HepG2 (cell line): Measurements from ENCODE around the gene PPP1CC. TPM values are rescaled to one million over a fixed set of nuclear protein-coding genes. Genes with fewer than 3 reads are reported as not detected.
A peak's percentile ranks its signal among the peaks of the same experiment; 100 is the strongest.

ENCODE experiments used
- HOMEZ ChIP-seq: IDR thresholded peaks from 2 replicates; pipeline ENCODE4 v1.6.1; 2016; ENCODE audit warnings: low read depth
- KIAA2018 ChIP-seq: sonication (generic); formaldehyde crosslinking; IDR thresholded peaks from 2 replicates; pipeline ENCODE4 v1.5.0; 2020; ENCODE audit warnings: mild to moderate bottlenecking, missing genetic modification reagents, borderline replicate concordance
- MTERF4 ChIP-seq: sonication (generic); formaldehyde crosslinking; IDR thresholded peaks from 2 replicates; pipeline ENCODE4 v1.8.0; 2023; ENCODE audit warnings: mild to moderate bottlenecking, missing genetic modification reagents
- SALL1 ChIP-seq: sonication (generic); formaldehyde crosslinking; IDR thresholded peaks from 2 replicates; pipeline ENCODE4 v1.8.0; 2022; ENCODE audit warnings: mild to moderate bottlenecking, missing genetic modification reagents
- SMC3 ChIP-seq: IDR thresholded peaks from 2 replicates; pipeline ENCODE4 v1.6.1; 2011; ENCODE audit warnings: low read length, improper control_type of control experiment
- TFE3 ChIP-seq: IDR thresholded peaks from 2 replicates; pipeline ENCODE4 v1.6.1; 2016
- ZBTB42 ChIP-seq: sonication (generic); formaldehyde crosslinking; IDR thresholded peaks from 2 replicates; pipeline ENCODE4 v1.5.0; 2020; ENCODE audit warnings: mild to moderate bottlenecking, missing genetic modification reagents
- ZFY ChIP-seq: sonication (generic); formaldehyde crosslinking; IDR thresholded peaks from 2 replicates; pipeline ENCODE4 v1.4.0; 2020; ENCODE audit warnings: missing genetic modification reagents
- ZNF3 ChIP-seq: IDR thresholded peaks from 2 replicates; pipeline ENCODE4 v1.7.0; 2017; ENCODE audit warnings: inconsistent platforms
- ZNF33A ChIP-seq: sonication (generic); formaldehyde crosslinking; IDR thresholded peaks from 2 replicates; pipeline ENCODE4 v1.5.1; 2020; ENCODE audit warnings: missing genetic modification reagents, mild to moderate bottlenecking, moderate library complexity, borderline replicate concordance
- ZNF354B ChIP-seq: sonication (generic); formaldehyde crosslinking; IDR thresholded peaks from 2 replicates; pipeline ENCODE4 v1.8.0; 2022; ENCODE audit warnings: mild to moderate bottlenecking, missing genetic modification reagents
- ZSCAN5A ChIP-seq: sonication (generic); formaldehyde crosslinking; IDR thresholded peaks from 2 replicates; pipeline ENCODE4 v1.8.0; 2022; ENCODE audit warnings: mild to moderate bottlenecking, missing genetic modification reagents, borderline replicate concordance
- polyA plus RNA-seq, 8 experiments: library from polyadenylated mRNA; depleted of rRNA in 3 of 8; stranded (reverse) in 7 of 8; unstranded in 1 of 8; fragments of >200 nt; fragmentation: Illumina TruSeq in 4 of 8; extraction: Trizol in 4 of 8; gene quantifications; 2 replicates each; pipeline versions ENCODE4 v1.2.1 to v1.2.3, GENCODE V29; 2011 to 2016; ENCODE audit warnings: low read depth in 4 of 8, missing spikeins in 1 of 8, mixed read lengths in 1 of 8; ENCODE audit not compliant: insufficient read depth in 1 of 8
- total RNA-seq, 5 experiments: library from RNA; depleted of rRNA; stranded (reverse); fragments of >200 nt; fragmentation: Illumina TruSeq; extraction: Trizol; gene quantifications; 2 replicates each; pipeline ENCODE4 v1.2.3, GENCODE V29; 2016; ENCODE audit warnings: low read depth in 1 of 5

Gene PPP1CC
- total and polyA plus RNA-seq, 2 of the 13 experiments (the other 11 are each of a cell fraction or from before 2014, with no cell fraction given), result 178 to 187 TPM

DNA sequence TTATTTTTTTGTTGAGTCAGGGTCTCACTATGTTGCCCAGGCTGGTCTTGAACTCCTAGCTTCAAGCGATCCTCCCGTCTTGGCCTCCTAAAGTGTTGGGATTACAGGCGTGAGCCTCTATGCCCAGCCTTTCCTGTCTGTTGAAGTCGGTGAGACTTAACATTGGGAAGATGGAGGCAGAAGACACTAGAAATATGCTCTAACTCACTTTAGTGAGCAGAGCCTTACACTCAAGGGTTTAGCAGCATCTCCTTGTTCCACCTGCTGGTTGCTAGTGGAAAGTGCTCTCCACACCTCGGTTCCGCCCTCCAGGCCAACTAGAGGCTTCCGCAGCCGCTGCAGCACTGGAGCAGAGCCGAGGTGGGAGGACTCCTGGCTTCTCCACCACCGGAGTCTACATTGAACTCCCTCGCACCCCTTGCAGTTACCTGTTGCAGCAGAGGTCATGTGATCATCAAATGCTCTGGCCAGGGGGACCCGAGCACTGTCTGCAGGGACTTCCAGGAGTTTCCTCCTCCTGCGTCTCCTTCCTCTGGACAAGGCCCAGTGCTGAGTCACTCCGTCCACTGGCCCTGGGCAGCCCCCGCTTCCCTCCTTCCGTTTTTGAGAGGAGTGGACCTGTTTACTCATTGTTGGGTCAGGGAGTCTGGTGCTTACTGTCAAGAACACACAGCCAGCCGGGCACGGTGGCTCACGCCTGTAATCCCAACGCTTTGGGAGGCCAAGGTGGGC lies 44.4 kb downstream of the PPP1CC start (continued):
- TF ChIP-seq KIAA2018 (CRISPR knock-in tag), result no peak
- TF ChIP-seq ZNF354B (CRISPR knock-in tag), result no peak
- TF ChIP-seq MTERF4 (CRISPR knock-in tag), result 0 out of 2 replicates have a peak, but pooled peaks have one; percentile 89
- no peak for TF ChIP-seq ZNF3 (CRISPR knock-in tag)
- TF ChIP-seq ZBTB42 (CRISPR knock-in tag), result no peak
- TF ChIP-seq SALL1 (CRISPR knock-in tag), result peak; percentile 75
- TF ChIP-seq ZNF33A (CRISPR knock-in tag), result no peak
- no peak for TF ChIP-seq ZSCAN5A
- peak; percentile 49 for TF ChIP-seq SMC3
- peak; percentile 50 for TF ChIP-seq HOMEZ (CRISPR knock-in tag)
- TF ChIP-seq ZFY (CRISPR knock-in tag), result peak; percentile 41; the same call in 1 of the 2 replicates
- no peak for TF ChIP-seq TFE3 (CRISPR knock-in tag)
